NB4 (cell line): ENCODE measurements around the gene MCF2L.

Experiments
- CTCF ChIP-seq: IDR thresholded peaks from one replicate; pipeline ENCODE4 v1.5.1; 2012; ENCODE audit warnings: low read depth, low read length
- MAX ChIP-seq: IDR thresholded peaks from 2 replicates; pipeline ENCODE4 v1.6.1; 2011; ENCODE audit warnings: low read depth, low read length
- MYC ChIP-seq: IDR thresholded peaks from 2 replicates; pipeline ENCODE4 v1.6.1; 2011; ENCODE audit warnings: low read depth, low read length
- POLR2A ChIP-seq: IDR thresholded peaks from 2 replicates; pipeline ENCODE4 v1.6.1; 2011; ENCODE audit warnings: mild to moderate bottlenecking; ENCODE audit not compliant: insufficient read length; ENCODE audit errors: extremely low read depth

- TF ChIP-seq POLR2A (no peak), CTCF (no peak), MAX (no peak), MYC (no peak)
These were observed 113.4 kb downstream of the MCF2L start for GRCh38 chr13:113082198-113083021.
